ENCODE results near the gene HS3ST2.
"Not testable (repeated sequence)": the region's sequence is repeated elsewhere in the genome, so short reads cannot be mapped to it uniquely, and the experiment has no call there.

HS3ST2 gene

DNA sequence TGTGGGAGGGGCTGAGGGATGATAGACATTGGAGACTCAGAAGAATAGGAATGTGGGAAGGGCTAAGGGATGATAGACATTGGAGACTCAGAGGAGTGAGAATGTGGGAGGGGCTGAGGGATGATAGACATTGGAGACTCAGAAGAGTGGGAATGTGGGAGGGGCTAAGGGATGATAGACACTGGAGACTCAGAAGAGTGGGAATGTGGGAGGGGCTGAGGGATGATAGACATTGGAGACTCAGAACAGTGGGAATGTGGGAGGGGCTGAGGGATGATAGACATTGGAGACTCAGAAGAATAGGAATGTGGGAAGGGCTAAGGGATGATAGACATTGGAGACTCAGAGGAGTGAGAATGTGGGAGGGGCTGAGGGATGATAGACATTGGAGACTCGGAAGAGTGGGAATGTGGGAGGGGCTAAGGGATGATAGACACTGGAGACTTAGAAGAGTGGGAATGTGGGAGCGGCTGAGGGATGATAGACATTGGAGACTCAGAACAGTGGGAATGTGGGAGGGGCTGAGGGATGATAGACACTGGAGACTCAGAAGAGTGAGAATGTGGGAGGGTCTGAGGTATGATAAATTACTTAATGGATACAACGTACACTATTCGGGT is 125.9 kb downstream of the HS3ST2 start:
- DNase-seq = not testable (repeated sequence)

DNA sequence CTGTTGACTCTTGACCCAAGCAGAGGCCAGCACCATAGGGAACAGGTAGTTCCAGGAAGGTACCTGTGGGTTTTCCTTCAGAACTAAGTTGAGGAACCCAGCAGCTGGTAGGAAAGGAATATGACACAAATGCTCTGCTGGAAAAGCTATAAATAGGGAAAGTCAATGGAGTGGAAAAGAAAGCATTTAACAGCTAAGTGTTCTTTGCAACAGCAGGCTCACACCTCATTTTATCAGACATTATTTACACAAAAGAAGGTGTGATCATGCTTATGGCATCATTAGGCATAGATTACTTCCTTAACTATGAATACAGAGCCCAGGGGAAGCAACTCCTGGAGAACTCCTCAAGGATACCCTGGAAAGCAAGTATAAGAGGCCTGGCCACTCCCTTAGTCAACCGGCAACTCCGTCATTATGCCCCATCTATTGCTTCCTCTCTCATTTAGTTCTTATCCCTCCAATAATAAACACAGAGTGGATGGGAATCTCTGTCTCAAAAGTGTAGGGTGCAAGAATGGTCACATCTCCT is 128.1 kb downstream of the HS3ST2 start:
- no peak for DNase-seq

DNA sequence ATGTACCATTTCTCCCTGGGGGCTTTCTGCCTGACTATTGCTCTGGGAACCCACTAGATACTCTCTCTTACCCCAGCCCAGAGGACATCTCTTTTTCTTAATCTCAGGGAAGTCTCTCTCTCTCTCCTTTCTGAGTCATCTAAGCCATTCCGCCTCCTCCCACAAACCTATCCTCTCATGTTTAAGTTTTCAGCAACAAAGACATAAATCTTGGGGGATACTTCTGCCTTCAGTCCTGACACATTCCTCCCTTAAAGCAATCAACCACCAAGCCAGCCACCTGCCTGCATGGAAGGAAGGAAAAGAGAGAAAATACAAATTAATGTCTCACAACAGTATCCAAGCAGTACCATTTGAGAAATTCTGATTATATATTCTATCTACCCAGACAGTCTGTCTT is 128.8 kb downstream of the HS3ST2 start:
- DNase-seq = no peak

GRCh38 chr16:22945361-22945760 is 131.4 kb downstream of the HS3ST2 start:
- DNase-seq = no peak

DNA sequence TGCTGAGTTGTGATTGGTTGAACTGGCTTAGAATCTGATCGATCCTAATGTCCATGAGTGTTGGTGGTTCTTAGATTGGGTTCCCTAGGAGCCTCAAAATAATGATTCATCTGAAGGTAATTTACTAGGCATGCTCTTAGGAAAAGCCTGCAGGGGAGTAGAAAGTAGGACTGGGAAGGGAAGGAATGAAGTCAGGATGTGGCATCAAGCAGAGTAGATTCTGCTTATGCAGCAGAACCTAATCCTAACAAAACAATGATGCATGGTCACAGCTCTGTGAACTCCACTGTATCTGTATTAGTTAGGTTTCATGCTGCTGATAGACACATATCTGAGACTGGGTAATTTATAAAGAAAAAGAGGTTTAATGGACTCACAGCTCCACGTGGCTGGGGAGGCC is 132.5 kb downstream of the HS3ST2 start:
- DNase-seq = no peak

DNA sequence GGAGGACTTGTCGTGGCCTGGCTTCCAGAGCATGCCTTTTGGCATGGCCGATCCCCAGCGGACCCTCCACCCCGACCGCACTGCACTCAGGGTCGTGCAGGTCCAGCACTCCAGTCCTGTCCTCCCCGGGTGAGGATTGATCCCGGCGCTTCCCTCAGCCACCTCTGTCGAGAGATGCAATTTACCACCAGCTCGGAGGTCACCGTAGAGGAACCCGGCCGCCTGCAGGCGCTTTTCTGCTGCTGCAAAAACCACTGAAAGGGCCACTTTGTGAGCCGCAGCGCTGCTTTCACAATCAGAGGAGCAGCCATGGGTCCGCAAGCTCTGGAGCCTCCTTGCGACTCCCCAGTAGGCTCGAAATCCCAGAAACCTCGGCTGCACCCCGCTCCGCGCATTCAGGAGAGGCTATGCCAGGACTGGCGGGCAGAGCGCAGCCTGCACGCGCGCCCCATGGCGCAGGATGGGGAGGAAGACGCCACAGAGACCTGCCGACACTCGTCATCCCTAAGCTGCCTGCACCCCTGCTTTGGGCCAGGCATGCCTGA is 134.2 kb downstream of the HS3ST2 start:
- peak; percentile 3 for DNase-seq

GRCh38 chr16:22948603-22949368 is 134.8 kb downstream of the HS3ST2 start:
- DNase-seq = peak; percentile 83

- no peak for DNase-seq
Measured at GRCh38 chr16:22955461-22956070, 141.6 kb downstream of the HS3ST2 start.

DNA sequence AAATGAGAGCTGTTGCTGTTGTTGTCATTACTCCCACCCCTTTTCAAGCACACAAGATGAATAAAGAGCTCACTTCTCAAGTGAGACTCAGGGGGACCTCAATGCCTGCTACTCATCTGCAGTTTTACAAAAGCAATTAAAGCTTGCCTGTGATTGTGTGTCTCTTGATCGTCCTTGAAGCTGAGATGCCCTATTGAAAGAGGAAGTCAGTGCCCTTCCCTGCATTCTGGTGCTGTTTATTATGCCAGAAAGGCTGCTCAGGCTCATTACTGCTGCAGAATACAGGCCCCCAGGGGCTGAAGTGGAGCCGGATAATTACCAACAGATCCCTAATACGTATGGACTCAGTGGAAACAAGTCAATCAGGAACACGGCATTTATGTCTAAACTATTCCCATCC is 147.2 kb downstream of the HS3ST2 start:
- DNase-seq = no peak

- DNase-seq = no peak
Measured at GRCh38 chr16:22962905-22963304, 148.9 kb downstream of the HS3ST2 start.

All from hematopoietic multipotent progenitor cell treated with erythropoietin and hydrocortisone succinate and interleukin-3 and kit ligand, for 6 days (in vitro differentiated cells).